Loucy (cell line): Measurements from ENCODE around the gene ZNF662.

Source experiments
- EZH2phosphoT487 ChIP-seq: fragments of 200-600 bp; IDR thresholded peaks from 2 replicates; pipeline ENCODE4 v1.6.1; 2018; ENCODE audit warnings: antibody characterized with exemption, mild to moderate bottlenecking, moderate library complexity, borderline replicate concordance
- TF ChIP-seq, protein P1 (sequence below): fragments of 200-600 bp; sonication (generic); conservative IDR thresholded peaks from 2 replicates; pipeline ENCODE4 v1.5.1; 2014; ENCODE audit warnings: mild to moderate bottlenecking, antibody characterized with exemption, low read length

DNA sequence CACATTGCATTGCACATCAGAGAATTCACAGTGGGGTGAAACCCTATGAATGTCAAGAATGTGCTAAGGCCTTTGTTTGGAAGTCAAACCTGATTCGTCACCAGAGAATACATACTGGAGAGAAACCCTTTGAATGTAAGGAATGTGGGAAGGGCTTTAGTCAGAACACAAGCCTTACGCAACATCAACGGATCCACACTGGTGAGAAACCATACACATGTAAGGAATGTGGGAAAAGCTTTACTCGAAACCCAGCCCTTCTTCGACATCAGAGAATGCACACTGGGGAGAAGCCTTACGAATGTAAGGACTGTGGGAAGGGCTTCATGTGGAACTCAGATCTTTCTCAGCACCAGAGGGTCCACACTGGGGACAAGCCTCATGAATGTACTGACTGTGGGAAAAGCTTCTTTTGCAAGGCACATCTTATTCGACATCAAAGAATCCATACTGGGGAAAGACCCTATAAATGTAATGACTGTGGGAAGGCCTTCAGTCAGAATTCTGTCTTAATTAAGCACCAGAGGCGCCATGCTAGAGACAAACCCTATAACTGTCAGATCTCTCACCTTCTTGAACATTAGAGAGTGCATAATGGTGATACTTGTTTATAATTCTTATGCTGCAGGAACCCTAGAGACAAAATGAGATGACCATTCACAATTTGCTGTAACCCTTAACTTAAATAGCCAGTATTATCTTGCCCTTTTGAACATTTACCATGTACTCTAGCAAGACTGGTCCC, 9.0 kb downstream of the ZNF662 start:
- TF ChIP-seq, protein P1, sequence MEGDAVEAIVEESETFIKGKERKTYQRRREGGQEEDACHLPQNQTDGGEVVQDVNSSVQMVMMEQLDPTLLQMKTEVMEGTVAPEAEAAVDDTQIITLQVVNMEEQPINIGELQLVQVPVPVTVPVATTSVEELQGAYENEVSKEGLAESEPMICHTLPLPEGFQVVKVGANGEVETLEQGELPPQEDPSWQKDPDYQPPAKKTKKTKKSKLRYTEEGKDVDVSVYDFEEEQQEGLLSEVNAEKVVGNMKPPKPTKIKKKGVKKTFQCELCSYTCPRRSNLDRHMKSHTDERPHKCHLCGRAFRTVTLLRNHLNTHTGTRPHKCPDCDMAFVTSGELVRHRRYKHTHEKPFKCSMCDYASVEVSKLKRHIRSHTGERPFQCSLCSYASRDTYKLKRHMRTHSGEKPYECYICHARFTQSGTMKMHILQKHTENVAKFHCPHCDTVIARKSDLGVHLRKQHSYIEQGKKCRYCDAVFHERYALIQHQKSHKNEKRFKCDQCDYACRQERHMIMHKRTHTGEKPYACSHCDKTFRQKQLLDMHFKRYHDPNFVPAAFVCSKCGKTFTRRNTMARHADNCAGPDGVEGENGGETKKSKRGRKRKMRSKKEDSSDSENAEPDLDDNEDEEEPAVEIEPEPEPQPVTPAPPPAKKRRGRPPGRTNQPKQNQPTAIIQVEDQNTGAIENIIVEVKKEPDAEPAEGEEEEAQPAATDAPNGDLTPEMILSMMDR, result no peak
- TF ChIP-seq EZH2phosphoT487, result no peak
